PFSK-1 (cell line): ENCODE data around the gene ZNF609.

ENCODE experiments used
- FOXP2 ChIP-seq: optimal IDR thresholded peaks from 2 replicates; pipeline ENCODE3; 2011; ENCODE audit warnings: borderline replicate concordance, control low read depth, inconsistent platforms; ENCODE audit not compliant: insufficient read depth; ENCODE audit errors: extremely low read length, extremely low read depth
- POLR2AphosphoS5 ChIP-seq: IDR thresholded peaks from 2 replicates; pipeline ENCODE4 v1.6.1; 2012; ENCODE audit warnings: low read depth, mild to moderate bottlenecking, control low read depth, low read length, moderate library complexity
- REST ChIP-seq, 2 experiments: IDR thresholded peaks; 2 replicates each; pipeline versions ENCODE4 v1.6.1 to v1.8.0; 2011 to 2012; ENCODE audit warnings: low read depth in 2 of 2, low read length in 2 of 2, control low read depth in 1 of 2, inconsistent platforms in 1 of 2, mild to moderate bottlenecking in 1 of 2, moderate library complexity in 1 of 2; ENCODE audit not compliant: insufficient read depth in 1 of 2
- SIN3A ChIP-seq: IDR thresholded peaks from 2 replicates; pipeline ENCODE4 v1.6.1; 2012; ENCODE audit warnings: mild to moderate bottlenecking, low read length, moderate library complexity, borderline replicate concordance; ENCODE audit not compliant: insufficient read depth
- TAF1 ChIP-seq: IDR thresholded peaks from 2 replicates; pipeline ENCODE4 v1.6.1; 2012; ENCODE audit warnings: low read length, control low read depth, borderline replicate concordance; ENCODE audit not compliant: insufficient read depth

Gene ZNF609

GRCh38 chr15:64438653-64439447 is 21.5 kb upstream of the ZNF609 start:
- TF ChIP-seq POLR2AphosphoS5 (no peak), TAF1 (no peak)

GRCh38 chr15:64441852-64442251 is 18.5 kb upstream of the ZNF609 start:
- TF ChIP-seq FOXP2 (no peak), SIN3A (no peak), TAF1 (no peak), REST (IDR thresholded peaks at IDR 0.05; ENCODE audit: insufficient read depth in 1 of 2, low read depth in 2 of 2, low read length in 2 of 2) (no peak), POLR2AphosphoS5 (no peak)

- no peak for TF ChIP-seq REST (IDR thresholded peaks at IDR 0.05; ENCODE audit: insufficient read depth in 1 of 2, low read depth in 2 of 2, low read length in 2 of 2)
- no peak for TF ChIP-seq TAF1
- no peak for TF ChIP-seq FOXP2
- no peak for TF ChIP-seq SIN3A
- TF ChIP-seq POLR2AphosphoS5: no peak
These were observed 17.4 kb upstream of the ZNF609 start for GRCh38 chr15:64443016-64443415.

- TF ChIP-seq REST (IDR thresholded peaks at IDR 0.05; ENCODE audit: insufficient read depth in 1 of 2, low read depth in 2 of 2, low read length in 2 of 2) (no peak), FOXP2 (no peak), POLR2AphosphoS5 (no peak), SIN3A (no peak), TAF1 (no peak)
These were observed 16.4 kb upstream of the ZNF609 start for GRCh38 chr15:64443747-64444621.

- no peak for TF ChIP-seq FOXP2
- no peak for TF ChIP-seq REST (IDR thresholded peaks at IDR 0.05; ENCODE audit: insufficient read depth in 1 of 2, low read depth in 2 of 2, low read length in 2 of 2)
- TF ChIP-seq SIN3A: no peak
- no peak for TF ChIP-seq POLR2AphosphoS5
- no peak for TF ChIP-seq TAF1
These were observed 15.5 kb upstream of the ZNF609 start for GRCh38 chr15:64444836-64445235.
